ENCODE results near the gene C15orf40. TPM values are rescaled to one million over a fixed set of nuclear protein-coding genes. Genes with fewer than 3 reads are reported as not detected.
"Not testable (repeated sequence)": the region's sequence is repeated elsewhere in the genome, so short reads cannot be mapped to it uniquely, and the experiment has no call there.

C15orf40 gene
- total RNA-seq, 4 donors from 2014 or later: 6.9 to 20.5 (median 9.4) TPM

DNA sequence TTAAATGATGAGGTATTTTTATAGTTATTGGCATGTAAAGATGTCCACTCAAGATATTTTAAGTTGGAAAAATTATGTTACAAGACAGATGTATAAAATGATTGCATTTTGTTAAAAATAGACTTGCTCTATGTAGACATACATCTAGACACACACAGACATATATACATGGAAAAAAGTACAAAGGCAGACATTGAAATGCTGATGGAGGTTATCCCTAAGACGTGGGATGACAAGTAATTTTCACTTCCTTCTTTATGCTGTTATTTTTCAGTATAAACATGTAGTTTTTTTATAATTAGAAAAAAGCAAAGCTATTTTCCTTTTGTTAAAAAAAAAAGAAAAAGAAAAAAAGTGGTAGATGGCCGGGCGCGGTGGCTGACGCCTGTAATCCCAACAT lies 66.1 kb downstream of the C15orf40 start:
- WGBS, 2 donors (ENCODE audit: low coverage in 1 of 2): 79 to 89% methylated on average over 4 to 5 of the region's 5 CpGs
- no peak for ATAC-seq

GRCh38 chr15:82944821-82945220 lies 66.6 kb downstream of the C15orf40 start:
- H3K4me1 ChIP-seq: no peaks in the 10 kb centered on the region
- H3K27me3 ChIP-seq: no peaks in the 10 kb centered on the region
- WGBS, 2 donors (ENCODE audit: low coverage in 1 of 2): 69 to 72% methylated on average over 5 of the region's 5 CpGs
- H3K9me3 ChIP-seq: no peaks in the 10 kb centered on the region
- no peak overlapping the region for H3K4me3 ChIP-seq
- H3K36me3 ChIP-seq: no peaks in the 10 kb centered on the region
- TF ChIP-seq CTCF (IDR thresholded peaks at IDR 0.05): no peak
- TF ChIP-seq EP300 (IDR thresholded peaks at IDR 0.05): no peak
- TF ChIP-seq POLR2A (IDR thresholded peaks at IDR 0.05): no peak
- TF ChIP-seq POLR2AphosphoS5 (IDR thresholded peaks at IDR 0.05): no peak
- no peak for ATAC-seq
- no peak overlapping the region for H3K27ac ChIP-seq

More for the DNA sequence above, 66.1 kb downstream of the C15orf40 start:
- Histone ChIP-seq H3K4me1 (no peaks in the 10 kb centered on the region), H3K9me3 (no peaks in the 10 kb centered on the region), H3K36me3 (no peaks in the 10 kb centered on the region), H3K27me3 (no peaks in the 10 kb centered on the region), H3K27ac (no peak overlapping the region), H3K4me3 (no peak overlapping the region)
- TF ChIP-seq EP300 (IDR thresholded peaks at IDR 0.05): no peak
- TF ChIP-seq POLR2A (IDR thresholded peaks at IDR 0.05): no peak
- TF ChIP-seq POLR2AphosphoS5 (IDR thresholded peaks at IDR 0.05): no peak
- no peak for TF ChIP-seq CTCF (IDR thresholded peaks at IDR 0.05)

- TF ChIP-seq CTCF (IDR thresholded peaks at IDR 0.05): no peak
- TF ChIP-seq POLR2AphosphoS5 (IDR thresholded peaks at IDR 0.05): no peak
- no peak for TF ChIP-seq POLR2A (IDR thresholded peaks at IDR 0.05)
- TF ChIP-seq EP300 (IDR thresholded peaks at IDR 0.05): no peak
- no peaks in the 10 kb centered on the region for H3K9me3 ChIP-seq
- 72 to 85% methylated on average over 3 to 5 of the region's 5 CpGs for WGBS, 2 donors (ENCODE audit: low coverage in 1 of 2)
- ATAC-seq: no peak
- no peak overlapping the region for H3K4me3 ChIP-seq
- H3K27ac ChIP-seq: no peak overlapping the region
- no peaks in the 10 kb centered on the region for H3K4me1 ChIP-seq
- no peaks in the 10 kb centered on the region for H3K36me3 ChIP-seq
- H3K27me3 ChIP-seq: no peaks in the 10 kb centered on the region
These were observed 67.4 kb downstream of the C15orf40 start for GRCh38 chr15:82944056-82944455.

GRCh38 chr15:82943176-82943575 lies 68.3 kb downstream of the C15orf40 start:
- H3K27me3 ChIP-seq: no peaks in the 10 kb centered on the region
- WGBS, 2 donors (ENCODE audit: low coverage in 1 of 2): 77 to 92% methylated on average over 3 of the region's 3 CpGs
- no peak overlapping the region for H3K27ac ChIP-seq
- H3K4me1 ChIP-seq: no peaks in the 10 kb centered on the region
- TF ChIP-seq POLR2AphosphoS5 (IDR thresholded peaks at IDR 0.05) (no peak), EP300 (IDR thresholded peaks at IDR 0.05) (no peak), CTCF (IDR thresholded peaks at IDR 0.05) (no peak), POLR2A (IDR thresholded peaks at IDR 0.05) (no peak)
- no peak overlapping the region for H3K4me3 ChIP-seq
- no peak for ATAC-seq
- H3K36me3 ChIP-seq: no peaks in the 10 kb centered on the region
- no peaks in the 10 kb centered on the region for H3K9me3 ChIP-seq

- ATAC-seq: no peak
- no peaks in the 10 kb centered on the region for H3K36me3 ChIP-seq
- no peak overlapping the region for H3K27ac ChIP-seq
- 76 to 100% methylated on average over 3 to 7 of the region's 8 CpGs for WGBS, 2 donors (ENCODE audit: low coverage in 1 of 2)
- no peaks in the 10 kb centered on the region for H3K9me3 ChIP-seq
- H3K4me1 ChIP-seq: no peaks in the 10 kb centered on the region
- TF ChIP-seq CTCF (IDR thresholded peaks at IDR 0.05) (no peak), POLR2AphosphoS5 (IDR thresholded peaks at IDR 0.05) (no peak), POLR2A (IDR thresholded peaks at IDR 0.05) (no peak), EP300 (IDR thresholded peaks at IDR 0.05) (no peak)
- H3K4me3 ChIP-seq: no peak overlapping the region
- no peaks in the 10 kb centered on the region for H3K27me3 ChIP-seq
These were observed 68.7 kb downstream of the C15orf40 start for GRCh38 chr15:82942691-82943090.

- H3K36me3 ChIP-seq, H3K27ac ChIP-seq, ATAC-seq, H3K4me3 ChIP-seq, H3K4me1 ChIP-seq, H3K9me3 ChIP-seq, H3K27me3 ChIP-seq: not testable (repeated sequence)
- WGBS, 2 donors (ENCODE audit: low coverage in 1 of 2): 83 to 94% methylated on average over 2 to 6 of the region's 6 CpGs
These were observed 71.8 kb downstream of the C15orf40 start for GRCh38 chr15:82939678-82940077.

Data from gastroesophageal sphincter (tissue), 4 donors.